ENCODE measurements around the gene CD244. TPM values are rescaled to one million over a fixed set of nuclear protein-coding genes. Genes with fewer than 3 reads are reported as not detected.

CD244 gene
- total RNA-seq: 1 to 10 TPM in 1 of 2 donors, under 1 TPM in 1; 0.55 to 1.1 TPM

GRCh38 chr1:160862203-160863060, at the start of gene CD244:
TSS of gene CD244 (minus strand) at chr1:160862887. CDS start at chr1:160862677, 210 bp downstream.
- no peak within 1 kb of the TSS for H3K4me3 ChIP-seq
- H3K9me3 ChIP-seq: no peaks in the 10 kb centered on the region
- H3K27me3 ChIP-seq (replicated peaks; ENCODE audit: insufficient read depth): no peaks in the 10 kb centered on the region
- no peak within 1 kb of the TSS for H3K27ac ChIP-seq
- intact Hi-C loops (cut with DNase I): no loop called here
- H3K4me1 ChIP-seq (replicated peaks): no peaks in the 10 kb centered on the region
- 49% methylated on average over 12 of the region's 12 CpGs for WGBS
- TF ChIP-seq CTCF (IDR thresholded peaks at IDR 0.05): no peak
- no peak for TF ChIP-seq POLR2A (IDR thresholded peaks at IDR 0.05)
- TF ChIP-seq POLR2AphosphoS5 (IDR thresholded peaks at IDR 0.05): no peak
- H3K36me3 ChIP-seq: no peaks in the 10 kb centered on the region
- no peak for DNase-seq (ENCODE audit: low spot score)

GRCh38 chr1:160911925-160912324, 49.2 kb upstream of the CD244 start:
- Histone ChIP-seq H3K27ac (no peak overlapping the region), H3K27me3 (replicated peaks; ENCODE audit: insufficient read depth) (no peaks in the 10 kb centered on the region), H3K36me3 (no peaks in the 10 kb centered on the region), H3K9me3 (no peaks in the 10 kb centered on the region), H3K4me1 (replicated peaks) (no peaks in the 10 kb centered on the region), H3K4me3 (no peak overlapping the region)
- TF ChIP-seq POLR2AphosphoS5 (IDR thresholded peaks at IDR 0.05) (no peak), POLR2A (IDR thresholded peaks at IDR 0.05) (no peak), CTCF (IDR thresholded peaks at IDR 0.05) (no peak)
- no peak for DNase-seq (ENCODE audit: low spot score)
- intact Hi-C loops (cut with DNase I): no loop called here
- 59% methylated on average over 2 of the region's 2 CpGs for WGBS

GRCh38 chr1:160911441-160911840, 48.8 kb upstream of the CD244 start:
- WGBS: 40% methylated on average over 7 of the region's 7 CpGs
- H3K27ac ChIP-seq: no peak overlapping the region

GRCh38 chr1:160910170-160910750, 47.6 kb upstream of the CD244 start:
- Histone ChIP-seq H3K9me3 (no peaks in the 10 kb centered on the region), H3K36me3 (no peaks in the 10 kb centered on the region), H3K27me3 (replicated peaks; ENCODE audit: insufficient read depth) (no peaks in the 10 kb centered on the region), H3K27ac (no peak overlapping the region), H3K4me3 (no peak overlapping the region), H3K4me1 (replicated peaks) (no peaks in the 10 kb centered on the region)
- DNase-seq (ENCODE audit: low spot score): no peak
- TF ChIP-seq POLR2A (IDR thresholded peaks at IDR 0.05): no peak
- no peak for TF ChIP-seq CTCF (IDR thresholded peaks at IDR 0.05)
- TF ChIP-seq POLR2AphosphoS5 (IDR thresholded peaks at IDR 0.05): no peak
- 82% methylated on average over 6 of the region's 6 CpGs for WGBS
- intact Hi-C loops (cut with DNase I): no loop called here

More at GRCh38 chr1:160911441-160911840, 48.8 kb upstream of the CD244 start:
- H3K4me3 ChIP-seq: no peak overlapping the region
- H3K4me1 ChIP-seq (replicated peaks): no peaks in the 10 kb centered on the region
- no peak for TF ChIP-seq POLR2A (IDR thresholded peaks at IDR 0.05)
- TF ChIP-seq CTCF (IDR thresholded peaks at IDR 0.05): no peak
- TF ChIP-seq POLR2AphosphoS5 (IDR thresholded peaks at IDR 0.05): no peak
- intact Hi-C loops (cut with DNase I): no loop called here
- H3K36me3 ChIP-seq: no peaks in the 10 kb centered on the region
- H3K27me3 ChIP-seq (replicated peaks; ENCODE audit: insufficient read depth): no peaks in the 10 kb centered on the region
- no peaks in the 10 kb centered on the region for H3K9me3 ChIP-seq
- DNase-seq (ENCODE audit: low spot score): no peak
